ENCODE results near the gene LONRF3.
"Not testable (repeated sequence)": the region's sequence is repeated elsewhere in the genome, so short reads cannot be mapped to it uniquely, and the experiment has no call there.

LONRF3 gene

DNA sequence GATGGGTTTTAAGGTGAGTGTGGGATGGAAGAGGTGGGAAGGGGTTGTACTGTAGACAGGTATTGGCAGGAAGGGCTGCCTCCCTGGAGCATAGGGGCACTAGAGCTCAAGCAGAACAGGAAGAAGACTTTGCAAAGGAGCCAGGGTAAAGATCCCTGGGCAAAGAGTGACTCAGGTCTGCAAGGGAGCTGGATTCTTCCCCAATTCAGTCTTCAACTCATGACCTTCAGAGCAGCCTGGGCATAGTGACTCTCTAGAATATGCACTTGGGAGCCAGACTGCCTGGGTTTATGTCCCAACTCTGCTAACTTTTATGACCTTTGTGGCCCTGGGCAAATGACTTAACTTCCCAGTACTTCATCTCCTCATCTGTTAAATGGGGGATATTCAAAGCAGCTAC, 4.0 kb downstream of the LONRF3 start:
- no peak for DNase-seq (ENCODE audit: low read depth, low spot score)
- no peak overlapping the region for H3K4me3 ChIP-seq (ENCODE audit: low read length)

DNA sequence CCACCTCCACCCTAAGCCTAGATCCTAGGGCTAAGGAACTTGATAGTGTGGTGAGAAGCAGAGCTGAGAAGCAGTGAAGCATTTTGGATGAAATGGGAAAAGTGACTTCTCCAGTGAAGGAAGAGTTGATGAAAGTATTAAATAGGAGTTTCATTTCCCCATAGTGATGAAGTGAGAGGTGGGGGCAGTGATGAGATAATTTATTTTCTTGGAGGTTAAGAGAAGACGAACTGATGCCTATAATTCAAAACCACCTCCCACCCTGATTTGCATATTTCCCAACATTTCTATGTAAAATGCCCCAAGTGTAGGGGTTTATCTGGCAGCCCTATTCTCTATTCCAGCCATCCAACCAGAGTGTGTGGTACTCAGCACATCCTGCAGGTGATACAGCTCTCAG, 6.3 kb downstream of the LONRF3 start:
- no peak overlapping the region for H3K4me3 ChIP-seq (ENCODE audit: low read length)

DNA sequence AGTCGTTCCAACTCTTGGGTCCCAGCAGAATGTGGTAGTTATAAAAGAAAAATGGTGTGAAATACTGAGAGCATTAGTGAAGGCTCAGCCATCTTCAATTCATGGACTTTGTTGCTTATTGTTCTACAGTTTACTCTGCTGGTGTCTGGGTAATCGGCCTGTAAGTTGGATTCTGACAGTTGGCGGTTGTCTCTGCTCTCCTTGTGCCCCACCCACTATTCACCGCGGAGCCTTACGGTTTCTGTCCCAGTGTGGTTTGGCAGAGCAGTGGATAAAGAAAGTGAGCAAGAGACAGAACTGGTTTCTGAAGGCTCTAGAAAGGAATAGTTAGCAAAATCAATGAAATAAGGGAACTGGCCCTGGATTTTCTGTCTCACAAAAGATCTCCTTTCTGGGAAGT, 9.1 kb downstream of the LONRF3 start:
- no peak for DNase-seq (ENCODE audit: low read depth, low spot score)
- no peak overlapping the region for H3K4me3 ChIP-seq (ENCODE audit: low read length)

More for the DNA sequence above, 6.3 kb downstream of the LONRF3 start:
- no peak for DNase-seq (ENCODE audit: low read depth, low spot score)

DNA sequence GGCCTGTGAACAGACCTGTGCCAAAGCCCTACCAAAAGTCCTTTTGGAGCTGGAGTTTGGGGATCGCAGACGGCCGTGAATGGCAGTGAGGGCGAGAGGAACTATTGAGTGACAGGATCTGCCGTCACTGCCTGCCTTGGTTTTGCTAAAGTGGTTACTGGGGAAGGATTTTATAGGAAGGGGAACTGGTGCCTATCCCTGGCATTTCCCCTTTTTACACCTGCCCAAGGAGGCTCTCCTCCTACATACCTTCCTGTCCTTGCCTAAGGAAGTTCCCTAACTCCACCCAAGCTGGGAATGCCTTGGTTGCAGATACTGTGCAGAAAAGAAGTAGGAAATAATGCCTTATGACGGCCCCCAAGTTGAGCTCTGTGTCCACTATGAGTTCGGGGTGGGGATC, 14.5 kb downstream of the LONRF3 start:
- DNase-seq (ENCODE audit: low read depth, low spot score): no peak
- H3K4me3 ChIP-seq (ENCODE audit: low read length): no peak overlapping the region

DNA sequence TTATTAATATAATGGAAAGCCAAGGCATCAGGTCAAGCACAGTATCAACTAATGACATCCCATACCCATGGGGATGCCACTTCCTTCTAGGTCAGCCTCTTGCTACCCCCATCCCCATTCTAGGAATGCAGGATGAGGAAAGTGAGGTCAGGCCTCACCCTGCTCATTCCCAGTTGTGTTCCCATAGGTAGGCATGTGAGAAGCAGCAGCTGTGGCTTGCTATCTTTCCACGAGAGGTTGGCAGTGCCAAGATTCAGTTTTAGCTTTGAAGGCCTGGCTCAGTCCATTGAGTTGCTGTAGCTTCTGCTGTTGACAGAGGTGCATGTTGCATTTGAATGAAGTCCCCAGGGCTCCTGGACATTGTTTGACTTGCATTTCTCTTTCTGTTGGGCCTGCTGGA, 15.5 kb downstream of the LONRF3 start:
- no peak overlapping the region for H3K4me3 ChIP-seq (ENCODE audit: low read length)
- no peak for DNase-seq (ENCODE audit: low read depth, low spot score)

DNA sequence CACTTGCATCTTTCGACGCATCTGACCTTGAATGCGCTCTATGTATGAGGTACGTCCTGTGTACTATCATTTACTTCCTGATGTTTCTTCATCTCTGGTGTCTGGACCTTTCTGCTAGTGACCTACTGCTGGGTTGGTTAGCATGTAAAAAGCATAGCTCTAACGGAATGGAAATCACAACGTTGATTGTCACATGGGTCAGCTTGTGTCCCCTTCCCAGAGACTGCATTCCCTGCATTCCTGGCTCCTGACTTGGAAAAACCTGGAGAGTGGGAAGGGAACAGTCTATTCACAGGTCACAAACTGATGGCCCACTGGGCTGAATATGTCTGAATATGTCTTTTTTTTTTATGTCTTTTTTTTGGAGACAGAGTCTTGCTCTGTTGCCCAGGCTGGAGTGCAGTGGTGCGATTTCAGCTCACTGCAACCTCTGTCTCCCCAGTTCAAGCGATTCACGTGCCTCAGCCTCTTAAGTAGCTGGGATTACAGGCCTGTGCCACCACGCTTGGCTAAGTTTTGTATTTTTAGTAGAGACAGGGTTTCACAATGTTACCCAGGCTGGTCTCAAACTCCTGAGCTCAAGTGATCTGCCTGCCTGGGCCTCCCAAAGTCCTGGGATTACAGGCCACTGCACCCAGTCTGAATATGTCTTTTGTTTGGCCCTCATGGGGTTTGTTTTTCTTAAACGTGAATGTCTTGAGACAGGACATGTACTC, 16.3 kb downstream of the LONRF3 start:
- DNase-seq (ENCODE audit: low read depth, low spot score): no peak
- no peak overlapping the region for H3K4me3 ChIP-seq (ENCODE audit: low read length)

DNA sequence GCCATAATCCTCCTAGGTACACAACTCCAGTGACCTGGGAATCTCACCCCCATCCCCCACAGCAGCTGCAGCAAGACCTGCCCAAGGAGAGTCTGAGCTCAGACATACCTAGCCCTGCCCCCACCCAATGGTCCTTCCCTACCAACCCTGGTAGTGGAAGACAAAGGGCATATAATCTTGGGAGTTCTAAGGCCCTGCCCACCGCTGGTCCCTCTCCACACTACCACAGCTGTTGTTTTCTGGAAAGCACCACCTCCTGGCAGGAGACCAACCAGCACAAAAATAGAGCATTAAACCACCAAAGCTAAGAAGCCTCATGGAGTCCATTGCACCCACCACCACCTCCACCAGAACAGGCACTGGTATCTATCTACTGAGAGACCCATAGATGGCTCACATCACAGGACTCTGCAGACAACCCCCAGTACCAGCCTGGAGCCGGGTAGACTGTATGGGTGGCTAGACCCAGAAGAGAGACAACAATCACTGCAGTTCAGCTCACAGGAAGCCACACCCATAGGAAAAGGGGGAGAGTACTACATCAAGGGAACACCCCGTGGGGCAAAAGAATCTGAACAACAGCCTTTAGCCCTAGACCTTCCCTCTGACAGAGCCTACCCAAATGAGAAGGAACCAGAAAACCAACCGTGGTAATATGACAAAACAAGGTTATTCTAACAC, 18.2 kb downstream of the LONRF3 start:
- not testable (repeated sequence) for H3K4me3 ChIP-seq (ENCODE audit: low read length); DNase-seq (ENCODE audit: low read depth, low spot score)

DNA sequence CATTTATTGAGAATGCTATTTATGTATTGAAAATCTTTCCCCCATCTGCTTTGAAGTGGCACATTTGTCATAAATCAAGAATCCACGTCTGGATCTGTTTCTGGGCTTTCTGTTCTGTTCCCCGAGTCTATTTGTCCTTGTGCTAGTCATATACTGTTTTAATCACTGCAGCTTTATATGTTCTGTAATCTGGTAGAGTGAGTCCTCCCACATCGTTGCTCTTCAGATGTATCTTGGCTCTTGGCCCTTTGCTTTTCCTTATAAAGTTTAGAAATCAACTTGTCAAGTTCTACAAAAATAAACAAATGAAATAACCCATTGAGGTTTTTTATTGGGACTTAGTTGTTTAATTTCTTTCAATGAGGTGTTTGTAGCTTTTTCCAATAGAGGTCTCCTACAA, 29.0 kb downstream of the LONRF3 start:
- DNase-seq (ENCODE audit: low read depth, low spot score): no peak
- no peak overlapping the region for H3K4me3 ChIP-seq (ENCODE audit: low read length)

DNA sequence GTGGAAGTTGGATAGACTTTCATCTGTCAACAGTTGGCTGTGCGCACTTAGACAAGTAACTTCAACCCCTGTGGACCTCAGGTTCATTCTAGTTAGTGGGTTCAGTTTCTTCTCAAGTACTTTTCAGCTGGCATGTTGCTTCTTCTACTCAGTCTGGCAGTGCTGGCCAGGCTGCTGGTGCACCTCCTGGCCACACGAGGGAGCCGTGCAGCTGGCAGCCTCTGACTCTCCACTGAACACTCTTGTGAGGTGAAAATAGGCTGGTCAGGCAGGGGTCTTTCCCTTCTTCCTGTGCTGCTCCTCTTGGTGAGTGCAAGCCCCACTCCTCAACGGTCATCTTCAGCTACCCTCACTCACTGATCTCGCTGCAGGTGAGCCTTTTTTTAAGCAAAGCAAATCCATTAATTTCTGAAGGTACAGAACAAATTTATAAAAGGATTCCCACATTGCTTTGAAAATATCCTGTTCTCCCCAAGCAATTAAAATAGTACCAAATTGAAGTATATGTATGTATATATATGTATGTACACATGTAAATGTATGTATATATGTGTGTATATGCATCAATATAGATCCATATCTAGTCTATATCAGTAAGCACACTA, 30.6 kb downstream of the LONRF3 start:
- H3K4me3 ChIP-seq (ENCODE audit: low read length): no peak overlapping the region
- DNase-seq (ENCODE audit: low read depth, low spot score): peak; percentile 0

DNA sequence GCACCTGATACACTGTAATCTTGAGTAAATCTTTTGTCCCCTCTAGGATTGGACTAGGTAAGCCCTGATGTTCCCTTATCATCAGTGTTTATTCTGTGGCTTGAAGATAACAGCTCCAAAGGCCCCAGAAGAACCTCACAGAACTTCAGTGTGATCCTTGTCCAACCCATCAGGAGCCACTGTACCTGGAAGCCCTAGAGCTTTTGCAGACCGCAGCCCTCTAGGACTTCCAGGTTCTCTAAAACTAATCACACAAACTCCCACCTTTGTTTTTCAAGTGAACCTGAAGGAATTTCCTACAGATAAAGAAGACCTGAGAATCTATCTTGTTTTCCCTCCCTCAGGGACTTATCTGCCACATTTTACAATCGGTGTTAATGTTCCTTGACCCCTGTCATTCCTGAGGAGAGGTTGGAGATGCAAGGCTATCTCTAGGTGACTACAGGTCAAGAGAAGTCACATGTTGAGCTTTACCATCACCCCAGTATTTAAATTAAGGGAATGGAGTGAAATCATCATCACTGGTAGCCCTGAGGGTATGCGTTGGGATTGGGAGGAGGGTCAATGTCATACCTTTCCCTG, 32.9 kb downstream of the LONRF3 start:
- DNase-seq (ENCODE audit: low read depth, low spot score): no peak
- no peak overlapping the region for H3K4me3 ChIP-seq (ENCODE audit: low read length)

DNA sequence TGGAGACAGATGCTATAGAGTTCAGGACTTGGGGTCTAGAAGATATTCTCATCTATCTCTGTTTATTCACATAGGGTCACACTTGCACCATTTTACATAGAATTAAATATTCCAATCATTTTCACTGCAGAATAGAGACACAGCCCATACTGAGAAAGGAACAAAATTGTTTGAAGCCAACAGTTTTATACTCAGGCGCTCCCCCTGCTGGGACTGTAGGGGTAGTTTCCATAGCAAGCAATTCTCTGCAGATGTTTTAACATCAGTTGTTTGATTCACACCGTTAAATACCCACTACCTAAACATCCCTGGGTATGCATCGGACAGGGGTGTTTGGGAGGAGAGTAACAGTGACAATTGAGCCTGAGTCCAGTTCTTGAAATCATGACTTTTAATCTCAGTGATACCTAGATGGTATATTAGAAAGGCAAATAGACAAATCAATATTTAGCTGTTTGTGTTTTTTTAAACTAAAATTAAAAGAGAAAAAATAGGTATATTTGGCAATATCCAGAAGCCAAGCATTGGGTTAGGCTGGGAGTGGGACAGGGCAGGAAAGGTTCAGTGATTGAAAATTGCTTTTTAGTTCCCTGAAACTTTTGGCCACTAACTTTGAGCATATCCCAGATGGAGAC, 33.8 kb downstream of the LONRF3 start:
- peak; percentile 1 for DNase-seq (ENCODE audit: low read depth, low spot score)
- no peak overlapping the region for H3K4me3 ChIP-seq (ENCODE audit: low read length)

DNA sequence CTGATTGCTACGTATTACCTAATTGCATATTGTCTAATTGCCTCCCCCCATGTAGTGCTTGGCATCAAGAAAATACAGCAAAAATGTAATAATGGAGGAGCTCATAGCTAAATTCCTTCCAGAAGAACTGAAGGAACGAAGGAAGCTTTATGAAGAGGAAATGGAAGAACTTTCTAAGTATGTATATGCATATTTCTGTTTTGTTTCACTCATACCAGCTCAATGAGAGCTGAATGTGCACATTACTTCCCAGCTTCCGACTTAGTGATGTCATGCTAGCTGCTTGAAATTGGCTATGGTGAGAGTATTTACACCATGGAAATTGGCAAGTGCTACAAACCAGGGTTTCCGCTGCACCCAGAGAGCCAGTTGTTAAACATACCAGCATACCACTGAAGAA, 34.7 kb downstream of the LONRF3 start:
- no peak for DNase-seq (ENCODE audit: low read depth, low spot score)
- no peak overlapping the region for H3K4me3 ChIP-seq (ENCODE audit: low read length)

DNA sequence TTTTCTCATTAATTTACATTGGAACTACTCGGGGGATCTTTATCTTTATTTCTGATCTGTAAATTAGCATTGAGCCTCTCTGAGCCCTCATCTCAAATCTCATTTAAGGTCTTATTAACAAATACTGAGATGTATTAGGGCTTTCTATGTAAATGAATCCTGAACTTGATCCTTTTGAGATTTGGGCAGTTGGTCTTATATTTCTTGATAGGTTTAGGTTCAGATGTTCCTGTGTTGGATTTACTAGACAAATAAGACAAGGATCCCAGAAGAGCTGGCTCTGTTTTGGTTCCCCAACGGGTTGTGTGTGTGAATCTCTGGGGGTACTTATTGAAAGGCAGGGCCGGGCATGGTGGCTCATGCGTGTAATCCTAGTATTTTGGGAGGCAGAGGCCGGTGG, 36.1 kb downstream of the LONRF3 start:
- DNase-seq (ENCODE audit: low read depth, low spot score): no peak
- no peak overlapping the region for H3K4me3 ChIP-seq (ENCODE audit: low read length)

DNA sequence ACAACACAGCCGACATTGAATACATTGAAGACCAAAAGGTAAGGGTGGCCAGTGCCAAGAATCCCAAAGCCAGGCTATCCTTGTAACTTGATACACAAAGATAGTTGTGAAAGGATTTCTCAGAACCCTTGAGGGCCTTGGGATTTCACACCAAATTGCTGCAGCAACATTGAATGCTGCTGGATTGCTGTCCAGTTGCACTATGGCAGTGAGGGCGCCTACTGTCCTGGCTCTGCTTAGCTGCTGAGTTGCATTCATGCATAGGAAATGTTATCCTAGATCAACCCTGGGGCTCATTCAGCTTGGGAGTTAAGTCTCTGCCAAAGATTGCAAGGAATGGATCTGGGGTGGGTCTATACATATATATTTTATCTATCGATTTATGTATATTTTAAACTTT, 38.7 kb downstream of the LONRF3 start:
- no peak overlapping the region for H3K4me3 ChIP-seq (ENCODE audit: low read length)
- no peak for DNase-seq (ENCODE audit: low read depth, low spot score)

DNA sequence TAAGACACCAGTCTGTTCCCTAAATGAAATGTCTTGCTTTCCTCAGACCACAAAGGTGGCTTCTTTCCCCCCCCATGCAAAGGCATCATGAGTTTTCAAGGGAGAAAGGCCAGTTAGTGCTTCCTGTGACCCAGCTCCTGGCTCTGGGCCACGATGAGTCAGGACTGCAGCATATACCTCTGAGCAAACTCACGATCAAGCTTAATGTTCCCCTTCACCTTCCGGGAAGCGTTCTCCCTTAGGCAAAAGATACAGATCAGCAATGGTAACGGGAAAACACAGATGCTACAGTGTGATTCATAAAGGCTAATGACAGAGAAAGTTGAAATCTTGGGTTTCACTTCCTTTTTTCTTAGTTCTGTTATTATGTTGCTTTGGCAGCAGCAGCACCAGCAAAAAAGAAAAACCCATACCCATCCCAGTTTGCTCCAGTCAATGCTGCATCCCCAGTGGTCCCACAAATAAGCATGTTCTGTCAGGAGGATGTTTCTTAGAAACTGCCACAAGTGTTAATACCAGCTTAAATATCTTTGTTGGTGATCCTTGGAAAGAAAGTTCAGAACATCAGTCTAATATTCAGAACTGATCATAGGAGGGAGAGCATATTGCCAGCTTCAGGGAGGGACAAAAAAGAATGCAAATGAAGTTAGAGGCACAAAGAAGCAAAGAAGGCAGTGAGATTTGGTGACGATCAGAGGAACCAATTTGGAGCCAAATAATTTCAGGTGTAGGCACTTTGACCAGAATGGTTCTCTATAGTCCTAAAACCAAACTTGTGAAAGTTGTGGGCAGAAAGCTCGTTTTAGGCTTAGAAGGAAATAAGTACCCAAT, 41.2 kb downstream of the LONRF3 start:
- H3K4me3 ChIP-seq (ENCODE audit: low read length): no peak overlapping the region
- no peak for DNase-seq (ENCODE audit: low read depth, low spot score)

DNA sequence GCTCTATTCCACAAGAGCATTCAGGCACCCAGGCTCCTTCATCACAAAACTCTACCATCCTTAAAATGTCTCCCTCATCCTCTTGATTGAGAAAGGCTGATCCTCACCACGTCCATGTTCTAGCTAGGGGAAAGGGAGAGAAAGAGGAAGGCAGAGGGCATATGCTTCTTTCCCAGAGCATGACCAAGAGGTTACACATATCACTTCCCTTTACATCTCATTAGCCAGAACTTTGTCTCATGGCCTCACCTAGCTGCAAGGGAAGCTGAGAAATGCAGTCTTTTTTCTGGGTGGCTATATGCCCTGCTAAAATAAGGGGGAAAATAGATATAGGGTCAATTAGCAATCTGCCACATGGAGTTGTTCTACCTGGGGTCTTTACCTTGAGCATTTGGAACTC, 42.7 kb downstream of the LONRF3 start:
- no peak overlapping the region for H3K4me3 ChIP-seq (ENCODE audit: low read length)

DNA sequence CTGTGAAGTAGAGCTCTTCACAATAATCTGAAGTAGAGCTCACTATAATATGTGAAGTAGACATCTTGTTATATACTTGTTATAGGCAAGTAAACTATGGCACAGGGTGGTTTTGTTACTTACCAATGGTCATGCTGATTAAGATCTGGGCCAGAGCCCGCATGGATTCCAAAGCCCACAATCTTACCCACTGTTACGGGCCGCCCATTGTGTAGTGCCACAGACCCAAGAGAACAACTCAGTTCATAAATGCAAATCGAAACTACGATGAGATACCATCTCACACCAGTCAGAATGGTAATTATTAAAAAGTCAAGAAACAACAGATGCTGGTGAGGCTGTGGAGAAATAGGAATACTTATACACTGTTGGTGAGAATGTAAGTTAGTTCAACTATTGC, 51.5 kb downstream of the LONRF3 start:
- no peak overlapping the region for H3K4me3 ChIP-seq (ENCODE audit: low read length)
- DNase-seq (ENCODE audit: low read depth, low spot score): no peak

More for the DNA sequence above, 42.7 kb downstream of the LONRF3 start:
- DNase-seq (ENCODE audit: low read depth, low spot score): no peak

DNA sequence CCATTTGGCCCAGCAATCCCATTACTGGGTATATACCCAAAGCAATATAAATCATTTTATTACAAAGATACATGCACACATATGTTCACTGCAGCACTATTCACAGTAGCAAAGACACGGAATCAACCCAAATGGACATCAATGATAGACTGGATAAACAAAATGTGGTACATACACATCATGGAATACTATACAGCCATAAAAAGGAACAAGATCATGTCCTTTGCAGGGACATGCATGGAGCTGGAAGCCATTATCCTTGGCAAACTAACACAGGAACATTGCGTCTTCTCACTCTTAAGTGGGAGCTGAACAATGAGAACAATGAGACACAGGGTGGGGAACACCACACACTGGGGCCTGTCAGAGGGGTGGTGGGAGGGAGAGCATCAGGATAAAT, 51.9 kb downstream of the LONRF3 start:
- not testable (repeated sequence) for DNase-seq (ENCODE audit: low read depth, low spot score); H3K4me3 ChIP-seq (ENCODE audit: low read length)
